ENCODE data around the gene ANGPTL2. TPM values are rescaled to one million over a fixed set of nuclear protein-coding genes. Genes with fewer than 3 reads are reported as not detected.

The ANGPTL2 gene
- total RNA-seq, 1 experiment from 2014 or later = 0.20 TPM

DNA sequence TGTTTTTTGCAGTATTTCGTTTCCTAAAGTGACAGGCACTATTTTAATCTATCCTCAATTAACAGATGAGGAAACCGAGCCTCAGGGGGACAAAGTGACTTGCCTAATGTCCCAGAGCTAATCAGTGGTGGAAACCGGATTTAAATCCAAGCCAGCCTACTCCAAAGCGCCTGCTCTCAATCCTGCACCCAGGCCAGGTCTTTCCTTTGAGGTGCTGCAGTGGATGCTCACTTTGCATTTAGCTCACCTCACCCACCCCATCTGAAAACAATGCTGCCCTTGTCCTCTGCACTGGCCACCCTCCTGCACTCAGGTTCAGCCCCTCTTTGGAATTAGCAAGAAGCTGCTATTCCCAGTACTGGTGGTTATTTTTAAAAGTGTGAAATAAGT lies 16.0 kb downstream of the ANGPTL2 start:
- RAD21 ChIA-PET (ENCODE audit: low non-redundant PET in 1 of 2, low total read pairs in 2 of 2, uncharacterized antibody in 2 of 2, unreplicated experiment in 2 of 2) = no interaction called here
- Histone ChIP-seq H3K4me2 (ENCODE audit: low read length) (no peak overlapping the region), H3K79me2 (ENCODE audit: insufficient read depth, low read length) (no peaks in the 10 kb centered on the region), H3K27me3 (ENCODE audit: insufficient read depth, low read length) (no peaks in the 10 kb centered on the region), H3K4me1 (ENCODE audit: control insufficient read depth in 1 of 2, insufficient read depth in 2 of 2, low read length in 2 of 2) (no peaks in the 10 kb centered on the region), H3K9me3 (ENCODE audit: control insufficient read depth in 1 of 2, insufficient read depth in 1 of 2, low read depth in 1 of 2, low read length in 2 of 2) (no peaks in the 10 kb centered on the region), H2AFZ (ENCODE audit: low read depth, low read length, poor library complexity, severe bottlenecking) (no peak overlapping the region), H3K9ac (ENCODE audit: low read length) (no peak overlapping the region), H4K20me1 (ENCODE audit: insufficient read depth) (no peaks in the 10 kb centered on the region), H3K36me3 (ENCODE audit: control insufficient read depth in 1 of 2, insufficient read depth in 2 of 2, low read length in 2 of 2) (no peaks in the 10 kb centered on the region), H3K27ac (ENCODE audit: low read depth, low read length) (no peak overlapping the region), H3K4me3 (replicated peaks in 1 of 2; ENCODE audit: low read depth in 1 of 2, low read length in 2 of 2) (no peak overlapping the region), H3K9me2 (ENCODE audit: insufficient read depth) (no peaks in the 10 kb centered on the region)
- ATAC-seq = no peak
- POLR2A ChIA-PET = no interaction called here
- intact Hi-C loops (cut with micrococcal nuclease) = no loop called here
- CTCF ChIA-PET = no interaction called here
- DNase-seq (ENCODE audit: low read depth, low spot score) = no peak
- no TSS peak for BruUV-seq (replicated peaks)
- TF ChIP-seq SP1 (IDR thresholded peaks at IDR 0.05; ENCODE audit: low read depth) (no peak), EGR1 (IDR thresholded peaks at IDR 0.05; ENCODE audit: low read depth) (no peak), SRF (IDR thresholded peaks at IDR 0.05; ENCODE audit: low read depth) (no peak), ZFX (IDR thresholded peaks at IDR 0.05) (no peak), TCF7L2 (IDR thresholded peaks at IDR 0.05; ENCODE audit: borderline replicate concordance, extremely low read depth, insufficient read depth, insufficient read length) (no peak), ZNF274 (IDR thresholded peaks at IDR 0.05; ENCODE audit: low read depth, low read length) (no peak), FOSL1 (IDR thresholded peaks at IDR 0.05; ENCODE audit: low read depth) (no peak), JUND (IDR thresholded peaks at IDR 0.05) (no peak), CBX3 (IDR thresholded peaks at IDR 0.05; ENCODE audit: low read depth) (no peak), SIN3A (IDR thresholded peaks at IDR 0.05; ENCODE audit: low read depth) (no peak), POLR2A (IDR thresholded peaks at IDR 0.05; ENCODE audit: borderline replicate concordance, extremely low read depth, insufficient read depth, insufficient read length) (no peak)
- TF ChIP-seq, protein P1, sequence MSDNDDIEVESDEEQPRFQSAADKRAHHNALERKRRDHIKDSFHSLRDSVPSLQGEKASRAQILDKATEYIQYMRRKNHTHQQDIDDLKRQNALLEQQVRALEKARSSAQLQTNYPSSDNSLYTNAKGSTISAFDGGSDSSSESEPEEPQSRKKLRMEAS (IDR thresholded peaks at IDR 0.05) = no peak

DNA sequence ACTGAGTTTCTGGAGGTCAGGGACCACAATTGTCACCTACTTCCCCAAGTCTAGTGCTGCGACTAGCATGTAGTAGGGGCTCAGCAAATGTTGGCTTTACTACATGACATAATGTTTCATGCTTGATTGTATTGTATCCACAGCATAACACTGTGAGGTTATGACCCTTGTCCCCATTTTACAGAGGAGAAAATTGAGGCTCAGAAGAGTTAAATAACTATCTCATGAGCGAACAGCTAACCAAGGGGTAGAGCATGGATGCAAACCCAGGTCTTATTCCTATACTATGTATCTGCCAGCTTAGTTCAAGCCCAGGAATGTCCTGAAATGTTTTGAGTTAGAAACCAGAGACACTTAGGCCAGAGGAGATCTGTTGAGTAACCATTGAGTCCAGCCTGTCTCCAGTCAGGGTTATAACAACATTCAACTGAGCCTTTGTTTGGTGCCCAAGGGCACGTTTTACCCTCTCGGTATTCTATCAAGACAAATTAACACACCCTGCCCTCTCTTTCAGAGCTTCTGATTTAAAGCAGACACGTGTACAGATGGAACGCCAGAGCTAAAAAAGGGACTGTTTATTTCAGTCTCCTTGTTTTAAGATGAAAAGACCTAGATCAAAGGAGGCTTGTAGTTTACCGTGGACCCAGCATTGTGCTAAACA lies 16.5 kb downstream of the ANGPTL2 start:
- H3K27me3 ChIP-seq (ENCODE audit: insufficient read depth, low read length) = no peaks in the 10 kb centered on the region
- H3K4me1 ChIP-seq (ENCODE audit: control insufficient read depth in 1 of 2, insufficient read depth in 2 of 2, low read length in 2 of 2) = no peaks in the 10 kb centered on the region
- ATAC-seq = no peak
- no peaks in the 10 kb centered on the region for H3K79me2 ChIP-seq (ENCODE audit: insufficient read depth, low read length)
- no TSS peak for BruUV-seq (replicated peaks)
- H3K4me2 ChIP-seq (ENCODE audit: low read length) = no peak overlapping the region
- RAD21 ChIA-PET (ENCODE audit: low non-redundant PET in 1 of 2, low total read pairs in 2 of 2, uncharacterized antibody in 2 of 2, unreplicated experiment in 2 of 2) = no interaction called here
- H3K9ac ChIP-seq (ENCODE audit: low read length) = no peak overlapping the region
- H3K9me2 ChIP-seq (ENCODE audit: insufficient read depth) = no peaks in the 10 kb centered on the region
- intact Hi-C loops (cut with micrococcal nuclease) = no loop called here
- CTCF ChIA-PET = no interaction called here
- H3K9me3 ChIP-seq (ENCODE audit: control insufficient read depth in 1 of 2, insufficient read depth in 1 of 2, low read depth in 1 of 2, low read length in 2 of 2) = no peaks in the 10 kb centered on the region
- DNase-seq (ENCODE audit: low read depth, low spot score) = no peak
- no peak overlapping the region for H2AFZ ChIP-seq (ENCODE audit: low read depth, low read length, poor library complexity, severe bottlenecking)
- no peaks in the 10 kb centered on the region for H4K20me1 ChIP-seq (ENCODE audit: insufficient read depth)
- no peak overlapping the region for H3K4me3 ChIP-seq (replicated peaks in 1 of 2; ENCODE audit: low read depth in 1 of 2, low read length in 2 of 2)
- POLR2A ChIA-PET = no interaction called here
- no peaks in the 10 kb centered on the region for H3K36me3 ChIP-seq (ENCODE audit: control insufficient read depth in 1 of 2, insufficient read depth in 2 of 2, low read length in 2 of 2)
- H3K27ac ChIP-seq (ENCODE audit: low read depth, low read length) = no peak overlapping the region
- TF ChIP-seq CEBPB (IDR thresholded peaks at IDR 0.05; ENCODE audit: low read depth) (no peak), CBX3 (IDR thresholded peaks at IDR 0.05; ENCODE audit: low read depth) (no peak), TCF7L2 (IDR thresholded peaks at IDR 0.05; ENCODE audit: borderline replicate concordance, extremely low read depth, insufficient read depth, insufficient read length) (no peak), EZH2 (IDR thresholded peaks at IDR 0.05) (no peak), JUND (IDR thresholded peaks at IDR 0.05) (no peak), SIN3A (IDR thresholded peaks at IDR 0.05; ENCODE audit: low read depth) (no peak), EGR1 (IDR thresholded peaks at IDR 0.05; ENCODE audit: low read depth) (no peak), EZH2phosphoT487 (IDR thresholded peaks at IDR 0.05; ENCODE audit: borderline replicate concordance) (no peak), SP1 (IDR thresholded peaks at IDR 0.05; ENCODE audit: low read depth) (no peak), ZNF274 (IDR thresholded peaks at IDR 0.05; ENCODE audit: low read depth, low read length) (no peak), FOSL1 (IDR thresholded peaks at IDR 0.05; ENCODE audit: low read depth) (no peak)
- TF ChIP-seq, protein P2, sequence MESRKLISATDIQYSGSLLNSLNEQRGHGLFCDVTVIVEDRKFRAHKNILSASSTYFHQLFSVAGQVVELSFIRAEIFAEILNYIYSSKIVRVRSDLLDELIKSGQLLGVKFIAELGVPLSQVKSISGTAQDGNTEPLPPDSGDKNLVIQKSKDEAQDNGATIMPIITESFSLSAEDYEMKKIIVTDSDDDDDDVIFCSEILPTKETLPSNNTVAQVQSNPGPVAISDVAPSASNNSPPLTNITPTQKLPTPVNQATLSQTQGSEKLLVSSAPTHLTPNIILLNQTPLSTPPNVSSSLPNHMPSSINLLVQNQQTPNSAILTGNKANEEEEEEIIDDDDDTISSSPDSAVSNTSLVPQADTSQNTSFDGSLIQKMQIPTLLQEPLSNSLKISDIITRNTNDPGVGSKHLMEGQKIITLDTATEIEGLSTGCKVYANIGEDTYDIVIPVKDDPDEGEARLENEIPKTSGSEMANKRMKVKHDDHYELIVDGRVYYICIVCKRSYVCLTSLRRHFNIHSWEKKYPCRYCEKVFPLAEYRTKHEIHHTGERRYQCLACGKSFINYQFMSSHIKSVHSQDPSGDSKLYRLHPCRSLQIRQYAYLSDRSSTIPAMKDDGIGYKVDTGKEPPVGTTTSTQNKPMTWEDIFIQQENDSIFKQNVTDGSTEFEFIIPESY (IDR thresholded peaks at IDR 0.05; ENCODE audit: extremely low read depth, insufficient replicate concordance, low read length) = no peak

All from HCT116 (cell line).